Thyroid gland (tissue), 4 donors: Measurements from ENCODE around the gene PRODH.
"Not testable (repeated sequence)": the region's sequence is repeated elsewhere in the genome, so short reads cannot be mapped to it uniquely, and the experiment has no call there.

Experiments
- CTCF ChIP-seq, 6 experiments: fragments of 200-600 bp in 3 of 6; fragments of 450-650 bp in 3 of 6; sonication (generic) in 3 of 6; IDR thresholded peaks; one replicate each; pipeline ENCODE4 v1.5.1; 2016 to 2019; ENCODE audit warnings: antibody characterized with exemption in 6 of 6, mild to moderate bottlenecking in 2 of 6, inconsistent platforms in 1 of 6, moderate library complexity in 1 of 6
- POLR2A ChIP-seq, 2 donors: fragments of 450-650 bp; IDR thresholded peaks; one replicate each; pipeline ENCODE4 v1.6.1; 2017; ENCODE audit warnings: antibody characterized with exemption in 2 of 2, mild to moderate bottlenecking in 2 of 2, moderate library complexity in 1 of 2

DNA sequence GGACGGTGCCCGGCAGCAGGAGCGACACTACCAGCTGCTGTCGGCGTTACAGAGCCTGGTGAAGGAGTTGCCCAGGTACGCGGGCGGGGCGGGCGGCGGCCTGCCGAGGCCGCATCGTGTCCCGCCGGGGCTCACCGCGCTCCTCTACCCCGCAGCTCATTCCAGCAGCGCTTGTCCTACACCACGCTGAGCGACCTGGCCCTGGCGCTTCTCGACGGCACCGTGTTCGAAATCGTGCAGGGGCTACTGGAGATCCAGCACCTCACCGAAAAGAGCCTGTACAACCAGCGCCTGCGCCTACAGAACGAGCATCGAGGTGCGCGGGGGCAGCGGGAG is 29.7 kb downstream of the PRODH start:
- TF ChIP-seq CTCF, POLR2A (IDR thresholded peaks at IDR 0.05): not testable (repeated sequence)
